ENCODE measurements around the gene UTP14C.

DNA sequence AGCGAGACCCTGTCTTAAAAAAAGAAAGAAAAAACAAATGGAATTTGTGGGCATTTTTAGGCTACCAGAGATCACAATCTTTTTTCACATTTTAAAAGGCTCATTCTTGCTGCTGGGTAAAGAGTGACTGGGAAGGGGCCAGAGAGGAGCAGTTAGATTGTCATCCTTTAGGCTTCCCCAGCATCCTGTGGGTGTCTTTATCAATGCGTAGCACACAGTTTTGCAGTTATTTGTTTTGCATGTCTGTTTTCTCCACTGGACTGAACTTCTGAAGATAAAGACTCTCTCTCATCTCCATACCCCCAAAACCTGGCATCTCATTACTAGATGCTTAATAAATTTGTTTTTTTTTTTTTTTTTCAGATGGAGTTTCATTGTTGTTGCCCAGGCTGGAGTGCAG, 2.1 kb upstream of the UTP14C start:
- TF ChIP-seq, protein P1, sequence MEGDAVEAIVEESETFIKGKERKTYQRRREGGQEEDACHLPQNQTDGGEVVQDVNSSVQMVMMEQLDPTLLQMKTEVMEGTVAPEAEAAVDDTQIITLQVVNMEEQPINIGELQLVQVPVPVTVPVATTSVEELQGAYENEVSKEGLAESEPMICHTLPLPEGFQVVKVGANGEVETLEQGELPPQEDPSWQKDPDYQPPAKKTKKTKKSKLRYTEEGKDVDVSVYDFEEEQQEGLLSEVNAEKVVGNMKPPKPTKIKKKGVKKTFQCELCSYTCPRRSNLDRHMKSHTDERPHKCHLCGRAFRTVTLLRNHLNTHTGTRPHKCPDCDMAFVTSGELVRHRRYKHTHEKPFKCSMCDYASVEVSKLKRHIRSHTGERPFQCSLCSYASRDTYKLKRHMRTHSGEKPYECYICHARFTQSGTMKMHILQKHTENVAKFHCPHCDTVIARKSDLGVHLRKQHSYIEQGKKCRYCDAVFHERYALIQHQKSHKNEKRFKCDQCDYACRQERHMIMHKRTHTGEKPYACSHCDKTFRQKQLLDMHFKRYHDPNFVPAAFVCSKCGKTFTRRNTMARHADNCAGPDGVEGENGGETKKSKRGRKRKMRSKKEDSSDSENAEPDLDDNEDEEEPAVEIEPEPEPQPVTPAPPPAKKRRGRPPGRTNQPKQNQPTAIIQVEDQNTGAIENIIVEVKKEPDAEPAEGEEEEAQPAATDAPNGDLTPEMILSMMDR (IDR thresholded peaks at IDR 0.05) = no peak
- TF ChIP-seq POLR2AphosphoS5 (IDR thresholded peaks at IDR 0.05) (no peak), POLR2A (IDR thresholded peaks at IDR 0.05) (no peak), EP300 (IDR thresholded peaks at IDR 0.05) (no peak)

All from gastroesophageal sphincter (tissue), 3 donors.